ENCODE measurements around the gene FAM98B. TPM values are rescaled to one million over a fixed set of nuclear protein-coding genes. Genes with fewer than 3 reads are reported as not detected.
A peak's percentile ranks its signal among the peaks of the same experiment; 100 is the strongest.

Gene FAM98B
- total RNA-seq, 2 experiments from 2014 or later = 51.0 to 61.8 TPM

DNA sequence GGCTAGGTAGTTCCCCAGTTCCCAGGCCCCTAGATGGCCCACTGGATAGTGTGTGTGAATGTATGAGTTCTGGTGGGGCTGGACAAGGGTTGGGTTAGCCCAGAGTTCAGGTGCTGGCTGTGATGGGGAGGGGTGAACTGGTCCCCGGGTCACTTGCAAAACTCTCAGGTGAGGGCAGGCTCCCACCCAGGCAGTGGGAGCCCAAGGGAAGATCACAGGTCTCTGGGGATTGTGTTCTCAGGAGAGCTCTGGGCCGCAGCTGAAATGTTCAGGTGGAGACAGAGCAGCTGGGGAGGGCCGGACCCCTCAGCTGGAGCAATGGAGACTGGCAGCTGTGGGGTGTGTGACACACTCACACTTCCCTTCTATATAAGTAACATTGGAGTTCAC lies 12.8 kb upstream of the FAM98B start:
- intact Hi-C loops (cut with micrococcal nuclease) = loop anchor here (2.0 kb wide), 1 partner anchor 250 kb away; no protein-coding TSS in a partner anchor
- H3K4me1 Mint-ChIP-seq (ENCODE audit: low read depth) = peaks cover 9% of the 10 kb centered on the region
- DNase-seq (no peak), ATAC-seq (no peak)
- H3K9me3 Mint-ChIP-seq = peaks cover 3% of the 10 kb centered on the region
- H3K36me3 Mint-ChIP-seq (ENCODE audit: low read depth) = no peaks in the 10 kb centered on the region
- CTCF ChIA-PET = interaction anchor here (0.7 to 5.8 kb wide), 37 partner anchors 8 to 1139 kb away, joined by 3 to 225 read pairs (median 6); partner anchors contain the start of gene FAM98B
- H3K27ac Mint-ChIP-seq = no peak overlapping the region
- POLR2A ChIA-PET = interaction anchor here (1.3 to 2.9 kb wide), 3 partner anchors 13 to 259 kb away, joined by 4 to 18 read pairs (median 5); partner anchors contain the start of gene FAM98B
- peaks cover 8% of the 10 kb centered on the region for H3K27me3 Mint-ChIP-seq
- no peak overlapping the region for H3K4me3 Mint-ChIP-seq
- TF ChIP-seq, protein P1, sequence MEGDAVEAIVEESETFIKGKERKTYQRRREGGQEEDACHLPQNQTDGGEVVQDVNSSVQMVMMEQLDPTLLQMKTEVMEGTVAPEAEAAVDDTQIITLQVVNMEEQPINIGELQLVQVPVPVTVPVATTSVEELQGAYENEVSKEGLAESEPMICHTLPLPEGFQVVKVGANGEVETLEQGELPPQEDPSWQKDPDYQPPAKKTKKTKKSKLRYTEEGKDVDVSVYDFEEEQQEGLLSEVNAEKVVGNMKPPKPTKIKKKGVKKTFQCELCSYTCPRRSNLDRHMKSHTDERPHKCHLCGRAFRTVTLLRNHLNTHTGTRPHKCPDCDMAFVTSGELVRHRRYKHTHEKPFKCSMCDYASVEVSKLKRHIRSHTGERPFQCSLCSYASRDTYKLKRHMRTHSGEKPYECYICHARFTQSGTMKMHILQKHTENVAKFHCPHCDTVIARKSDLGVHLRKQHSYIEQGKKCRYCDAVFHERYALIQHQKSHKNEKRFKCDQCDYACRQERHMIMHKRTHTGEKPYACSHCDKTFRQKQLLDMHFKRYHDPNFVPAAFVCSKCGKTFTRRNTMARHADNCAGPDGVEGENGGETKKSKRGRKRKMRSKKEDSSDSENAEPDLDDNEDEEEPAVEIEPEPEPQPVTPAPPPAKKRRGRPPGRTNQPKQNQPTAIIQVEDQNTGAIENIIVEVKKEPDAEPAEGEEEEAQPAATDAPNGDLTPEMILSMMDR (IDR thresholded peaks at IDR 0.05) = no peak

DNA sequence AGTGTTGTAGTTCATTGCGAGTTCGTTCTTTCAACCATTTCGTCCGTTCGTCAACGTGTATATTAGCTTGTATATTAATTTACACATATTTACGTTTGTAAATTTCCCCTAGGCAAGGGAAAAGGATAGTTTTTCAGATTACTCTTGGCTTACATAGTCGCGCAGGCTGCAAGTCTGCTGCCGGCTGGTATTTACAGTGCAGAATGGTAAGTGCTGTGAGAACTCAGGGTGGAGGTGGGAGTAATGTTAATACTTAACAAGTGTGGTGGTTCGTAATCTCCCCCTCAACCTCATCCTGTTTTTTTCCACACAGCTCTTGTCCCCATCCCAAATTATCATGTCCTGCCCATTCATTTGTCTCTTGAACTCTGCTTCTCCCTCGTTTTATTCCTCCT lies 766 bp downstream of the FAM98B start:
- CTCF ChIA-PET = interaction anchor here (0.9 to 3.7 kb wide), 19 partner anchors 9 to 253 kb away, joined by 3 to 63 read pairs (median 6); partner anchors contain the start of gene RASGRP1
- Mint-ChIP-seq H3K4me1 (ENCODE audit: low read depth) (peaks cover 33% of the 10 kb centered on the region), H3K9me3 (no peaks in the 10 kb centered on the region), H3K4me3 (peak overlapping the region; percentile 95), H3K27ac (peak overlapping the region; percentile 93), H3K36me3 (ENCODE audit: low read depth) (peaks cover 9% of the 10 kb centered on the region), H3K27me3 (no peaks in the 10 kb centered on the region)
- ATAC-seq (no peak), DNase-seq (no peak)
- POLR2A ChIA-PET = interaction anchor here (1.0 to 3.2 kb wide), 10 partner anchors 13 to 245 kb away, joined by 3 to 18 read pairs (median 4); no protein-coding TSS in a partner anchor
- TF ChIP-seq, protein P1 (IDR thresholded peaks at IDR 0.05) = no peak
- intact Hi-C loops (cut with micrococcal nuclease) = no loop called here

DNA sequence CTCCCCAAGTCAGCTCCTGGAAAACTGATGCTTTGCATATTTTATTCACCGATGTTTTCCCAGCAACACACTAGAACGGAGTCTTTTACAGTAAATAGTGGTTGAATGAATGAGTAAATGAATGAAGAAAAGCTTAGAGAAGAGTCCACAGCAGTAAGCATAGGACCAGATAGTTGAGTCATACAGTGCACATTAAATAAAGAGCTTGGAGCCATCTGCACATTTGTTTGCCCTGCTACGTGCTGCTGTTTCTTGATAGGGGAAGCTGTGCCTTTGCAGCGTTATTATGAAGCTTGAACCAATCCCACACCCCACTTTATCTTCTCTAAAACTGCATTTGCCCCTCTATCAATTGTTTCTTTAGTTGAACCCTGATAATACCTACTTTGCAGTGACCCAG lies 1.2 kb downstream of the FAM98B start:
- ATAC-seq (no peak), DNase-seq (no peak)
- Mint-ChIP-seq H3K9me3 (no peaks in the 10 kb centered on the region), H3K27ac (peak overlapping the region; percentile 93), H3K36me3 (ENCODE audit: low read depth) (peaks cover 9% of the 10 kb centered on the region), H3K4me1 (ENCODE audit: low read depth) (peaks cover 37% of the 10 kb centered on the region), H3K4me3 (peak overlapping the region; percentile 95), H3K27me3 (no peaks in the 10 kb centered on the region)
- POLR2A ChIA-PET = interaction anchor here (1.0 to 3.2 kb wide), 7 partner anchors 14 to 244 kb away, joined by 3 to 18 read pairs (median 6); no protein-coding TSS in a partner anchor
- CTCF ChIA-PET = interaction anchor here (0.9 to 3.7 kb wide), 17 partner anchors 9 to 252 kb away, joined by 3 to 63 read pairs (median 6); partner anchors contain the start of gene RASGRP1
- intact Hi-C loops (cut with micrococcal nuclease) = no loop called here
- TF ChIP-seq, protein P1 (IDR thresholded peaks at IDR 0.05) = no peak

DNA sequence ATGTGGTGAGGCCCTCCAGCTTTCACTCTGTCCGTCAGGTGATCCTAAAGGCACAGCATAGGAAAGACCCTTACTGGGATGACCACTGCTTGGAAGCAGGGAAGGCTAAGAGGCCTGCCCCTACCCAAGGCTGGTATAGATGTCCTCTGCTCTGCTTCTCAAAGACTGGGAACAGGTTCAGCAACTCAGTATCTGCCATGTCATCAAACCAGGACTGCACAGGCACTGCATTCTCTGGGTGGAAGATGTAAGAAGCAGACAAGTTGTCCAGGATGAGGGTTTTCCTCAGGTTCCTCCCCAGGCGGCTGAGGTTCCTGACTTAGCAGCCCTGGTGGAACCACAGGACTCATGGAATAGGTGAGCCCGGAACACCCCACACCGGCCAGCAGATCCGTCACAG lies 4.7 kb downstream of the FAM98B start:
- H3K27ac Mint-ChIP-seq = no peak overlapping the region
- no peaks in the 10 kb centered on the region for H3K9me3 Mint-ChIP-seq
- ChIA-PET POLR2A (no interaction called here), CTCF (interaction anchor here (1.3 to 1.7 kb wide), 3 partner anchors 14 to 241 kb away, joined by 4 to 8 read pairs (median 6); no protein-coding TSS in a partner anchor)
- H3K27me3 Mint-ChIP-seq = no peaks in the 10 kb centered on the region
- ATAC-seq (no peak), DNase-seq (no peak)
- intact Hi-C loops (cut with micrococcal nuclease) = no loop called here
- H3K4me1 Mint-ChIP-seq (ENCODE audit: low read depth) = peaks cover 60% of the 10 kb centered on the region
- H3K36me3 Mint-ChIP-seq (ENCODE audit: low read depth) = peaks cover 9% of the 10 kb centered on the region
- TF ChIP-seq, protein P1 (IDR thresholded peaks at IDR 0.05) = no peak
- no peak overlapping the region for H3K4me3 Mint-ChIP-seq

DNA sequence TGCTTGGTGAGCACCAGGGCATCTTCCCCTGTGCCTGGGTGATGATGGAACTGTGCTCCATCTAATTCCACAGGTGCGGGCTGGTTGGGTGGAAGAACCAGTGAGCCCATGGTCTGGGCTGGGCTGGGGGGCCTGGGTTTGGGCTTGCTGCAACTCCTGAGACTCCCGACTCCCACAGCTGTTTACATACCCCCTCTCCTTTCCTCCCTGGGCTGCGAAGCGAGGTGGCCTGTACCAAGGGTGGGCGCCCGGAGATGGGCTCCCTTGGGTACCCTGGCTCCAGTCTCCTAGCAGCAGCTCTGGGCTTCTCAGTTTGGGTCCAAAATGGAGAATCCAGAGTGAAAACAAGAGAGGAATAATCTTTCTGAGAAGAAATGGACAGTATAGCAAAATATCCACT lies 5.6 kb downstream of the FAM98B start:
- POLR2A ChIA-PET = no interaction called here
- H3K4me3 Mint-ChIP-seq = no peak overlapping the region
- TF ChIP-seq, protein P1 (IDR thresholded peaks at IDR 0.05) = no peak
- intact Hi-C loops (cut with micrococcal nuclease) = no loop called here
- peaks cover 9% of the 10 kb centered on the region for H3K36me3 Mint-ChIP-seq (ENCODE audit: low read depth)
- H3K27ac Mint-ChIP-seq = no peak overlapping the region
- H3K9me3 Mint-ChIP-seq = no peaks in the 10 kb centered on the region
- peaks cover 60% of the 10 kb centered on the region for H3K4me1 Mint-ChIP-seq (ENCODE audit: low read depth)
- DNase-seq (no peak), ATAC-seq (no peak)
- H3K27me3 Mint-ChIP-seq = no peaks in the 10 kb centered on the region
- CTCF ChIA-PET = interaction anchor here (1.0 to 1.3 kb wide), 2 partner anchors 15 to 231 kb away, joined by 3 to 4 read pairs; no protein-coding TSS in a partner anchor
